ENCODE data around the gene MRPL43. TPM values are rescaled to one million over a fixed set of nuclear protein-coding genes. Genes with fewer than 3 reads are reported as not detected.
A peak's percentile ranks its signal among the peaks of the same experiment; 100 is the strongest.

MRPL43 gene
- polyA plus RNA-seq, 3 donors: 94.5 to 128 (median 103) TPM

GRCh38 chr10:101028446-101029337 is 41.4 kb upstream of the MRPL43 start:
- DNase-seq: no peak

GRCh38 chr10:101027106-101027720 is 39.9 kb upstream of the MRPL43 start:
- DNase-seq: no peak

GRCh38 chr10:101022967-101023705 is 35.8 kb upstream of the MRPL43 start:
- DNase-seq: no peak

- no peak for DNase-seq
Observed at GRCh38 chr10:101021692-101022251, 34.5 kb upstream of the MRPL43 start.

- DNase-seq: no peak
Observed at GRCh38 chr10:101021239-101021638, 33.9 kb upstream of the MRPL43 start.

- no peak for DNase-seq
Observed at GRCh38 chr10:101020427-101021075, 33.3 kb upstream of the MRPL43 start.

GRCh38 chr10:101019440-101019703 is 32.1 kb upstream of the MRPL43 start:
- no peak for DNase-seq

GRCh38 chr10:101018600-101019439 is 31.5 kb upstream of the MRPL43 start:
- DNase-seq: no peak

- no peak for DNase-seq
Observed at GRCh38 chr10:101018118-101018599, 30.9 kb upstream of the MRPL43 start.

- DNase-seq: no peak
Observed at GRCh38 chr10:101016814-101017213, 29.5 kb upstream of the MRPL43 start.

GRCh38 chr10:101015582-101015973 is 28.3 kb upstream of the MRPL43 start:
- no peak for DNase-seq

GRCh38 chr10:101014966-101015581 is 27.8 kb upstream of the MRPL43 start:
- DNase-seq: no peak

- DNase-seq: no peak
Observed at GRCh38 chr10:101014230-101014884, 27.1 kb upstream of the MRPL43 start.

- no peak for DNase-seq
Observed at GRCh38 chr10:101013365-101013825, 26.1 kb upstream of the MRPL43 start.

GRCh38 chr10:101012525-101013364 is 25.4 kb upstream of the MRPL43 start:
- peak; percentile 91 for DNase-seq

- no peak for DNase-seq
Observed at GRCh38 chr10:101011517-101012423, 24.5 kb upstream of the MRPL43 start.

- no peak for DNase-seq
Observed at GRCh38 chr10:101010329-101010728, 23.0 kb upstream of the MRPL43 start.
